Measurements from ENCODE around the gene FOXP1. TPM values are rescaled to one million over a fixed set of nuclear protein-coding genes. Genes with fewer than 3 reads are reported as not detected.

Gene FOXP1
- polyA plus RNA-seq, 1 donor from 2014 or later, result 5.6 TPM

GRCh38 chr3:71210257-71211007 is 373.1 kb downstream of the FOXP1 start:
- Histone ChIP-seq H3K27me3 (ENCODE audit: insufficient read depth, low read depth, low read length) (no peaks in the 10 kb centered on the region), H3K36me3 (ENCODE audit: insufficient read depth, low read length) (no peaks in the 10 kb centered on the region), H2AFZ (ENCODE audit: low read depth, low read length) (no peak overlapping the region), H3K4me3 (ENCODE audit: low read length) (no peak overlapping the region), H3K9ac (ENCODE audit: low read length) (no peak overlapping the region), H4K20me1 (ENCODE audit: insufficient read depth) (no peaks in the 10 kb centered on the region), H3K27ac (ENCODE audit: low read length) (no peak overlapping the region), H3F3A (ENCODE audit: insufficient read depth, low read length, poor library complexity, severe bottlenecking) (no peaks in the 10 kb centered on the region), H3K9me2 (ENCODE audit: insufficient read depth, low read length) (no peaks in the 10 kb centered on the region), H3K4me2 (ENCODE audit: low read length) (no peak overlapping the region), H3K79me2 (replicated peaks; ENCODE audit: insufficient read depth, low read length) (no peaks in the 10 kb centered on the region), H3K9me3 (ENCODE audit: low read length) (no peaks in the 10 kb centered on the region)
- TF ChIP-seq CTCF (IDR thresholded peaks at IDR 0.05; ENCODE audit: poor library complexity, severe bottlenecking), result no peak
- no peak for TF ChIP-seq EP300 (conservative IDR thresholded peaks at IDR 0.05; ENCODE audit: poor library complexity, severe bottlenecking)
- no peak for TF ChIP-seq POLR2AphosphoS5 (IDR thresholded peaks at IDR 0.05)
- TF ChIP-seq SMC3 (conservative IDR thresholded peaks at IDR 0.05; ENCODE audit: poor library complexity), result no peak
- no peak for TF ChIP-seq RAD21 (conservative IDR thresholded peaks at IDR 0.05)
- TF ChIP-seq REST (IDR thresholded peaks at IDR 0.05; ENCODE audit: borderline replicate concordance), result no peak
- no peak for TF ChIP-seq EZH2 (IDR thresholded peaks at IDR 0.05; ENCODE audit: borderline replicate concordance, insufficient read depth, low read length, poor library complexity, severe bottlenecking)
- no peak for TF ChIP-seq TAF1 (IDR thresholded peaks at IDR 0.05; ENCODE audit: low read depth)
- TF ChIP-seq MXI1 (conservative IDR thresholded peaks at IDR 0.05; ENCODE audit: poor library complexity, severe bottlenecking), result no peak

- Histone ChIP-seq H3K9me3 (ENCODE audit: low read length) (no peaks in the 10 kb centered on the region), H3K79me2 (replicated peaks; ENCODE audit: insufficient read depth, low read length) (no peaks in the 10 kb centered on the region), H3K27me3 (ENCODE audit: insufficient read depth, low read depth, low read length) (no peaks in the 10 kb centered on the region), H3K4me2 (ENCODE audit: low read length) (no peak overlapping the region), H3K27ac (ENCODE audit: low read length) (no peak overlapping the region), H3F3A (ENCODE audit: insufficient read depth, low read length, poor library complexity, severe bottlenecking) (no peaks in the 10 kb centered on the region), H3K4me3 (ENCODE audit: low read length) (no peak overlapping the region), H3K9me2 (ENCODE audit: insufficient read depth, low read length) (no peaks in the 10 kb centered on the region), H3K36me3 (ENCODE audit: insufficient read depth, low read length) (no peaks in the 10 kb centered on the region), H3K9ac (ENCODE audit: low read length) (no peak overlapping the region), H2AFZ (ENCODE audit: low read depth, low read length) (no peak overlapping the region), H4K20me1 (ENCODE audit: insufficient read depth) (no peaks in the 10 kb centered on the region)
- TF ChIP-seq EP300 (conservative IDR thresholded peaks at IDR 0.05; ENCODE audit: poor library complexity, severe bottlenecking), result no peak
- no peak for TF ChIP-seq RAD21 (conservative IDR thresholded peaks at IDR 0.05)
- no peak for TF ChIP-seq MXI1 (conservative IDR thresholded peaks at IDR 0.05; ENCODE audit: poor library complexity, severe bottlenecking)
- no peak for TF ChIP-seq EZH2 (IDR thresholded peaks at IDR 0.05; ENCODE audit: borderline replicate concordance, insufficient read depth, low read length, poor library complexity, severe bottlenecking)
- no peak for TF ChIP-seq SMC3 (conservative IDR thresholded peaks at IDR 0.05; ENCODE audit: poor library complexity)
Observed at GRCh38 chr3:71208211-71209095, 375.1 kb downstream of the FOXP1 start.
